Measurements from ENCODE around the gene SEC14L1. TPM values are rescaled to one million over a fixed set of nuclear protein-coding genes. Genes with fewer than 3 reads are reported as not detected.

Gene SEC14L1
- total and polyA plus RNA-seq, 4 donors, result 17.2 to 99.8 (median 49.2) TPM

GRCh38 chr17:77229786-77230435 is 89.1 kb downstream of the SEC14L1 start:
- peak; percentile 36 to 51 for DNase-seq
- ATAC-seq (ENCODE audit: low FRiP score), result no peak
- WGBS, 2 donors, result 92 to 94% methylated on average over 24 to 25 of the region's 25 CpGs
- Histone ChIP-seq H3K9me3 (ENCODE audit: control insufficient read depth, low read length) (no peaks in the 10 kb centered on the region), H3K4me1 (ENCODE audit: control insufficient read depth in 1 of 2, insufficient read depth in 2 of 2, low read length in 2 of 2) (no peaks in the 10 kb centered on the region), H3K27ac (ENCODE audit: low read depth in 1 of 2, low read length in 2 of 2) (no peak overlapping the region), H3K27me3 (ENCODE audit: control insufficient read depth in 1 of 2, insufficient read depth in 2 of 2, low read length in 1 of 2) (no peaks in the 10 kb centered on the region), H3K36me3 (ENCODE audit: control insufficient read depth in 1 of 2, insufficient read depth in 2 of 2, low read length in 1 of 2) (no peaks in the 10 kb centered on the region), H3K4me3 (ENCODE audit: low read length in 2 of 2) (no peak overlapping the region)
- intact Hi-C loops (cut with DNase I), result no loop called here

- H3K4me1 ChIP-seq (ENCODE audit: control insufficient read depth in 1 of 2, insufficient read depth in 2 of 2, low read length in 2 of 2), result no peaks in the 10 kb centered on the region
- H3K36me3 ChIP-seq (ENCODE audit: control insufficient read depth in 1 of 2, insufficient read depth in 2 of 2, low read length in 1 of 2), result no peaks in the 10 kb centered on the region
- no peak overlapping the region for H3K27ac ChIP-seq (ENCODE audit: low read depth in 1 of 2, low read length in 2 of 2)
- WGBS, 2 donors, result 91 to 94% methylated on average over 6 of the region's 6 CpGs
- no peak for ATAC-seq (ENCODE audit: low FRiP score)
- peak in 1 of 2 donors; percentile 43 for DNase-seq
- no peaks in the 10 kb centered on the region for H3K9me3 ChIP-seq (ENCODE audit: control insufficient read depth, low read length)
- H3K27me3 ChIP-seq (ENCODE audit: control insufficient read depth in 1 of 2, insufficient read depth in 2 of 2, low read length in 1 of 2), result no peaks in the 10 kb centered on the region
- H3K4me3 ChIP-seq (ENCODE audit: low read length in 2 of 2), result no peak overlapping the region
- intact Hi-C loops (cut with DNase I), result no loop called here
Observed at GRCh38 chr17:77230436-77230830, 89.7 kb downstream of the SEC14L1 start.

DNA sequence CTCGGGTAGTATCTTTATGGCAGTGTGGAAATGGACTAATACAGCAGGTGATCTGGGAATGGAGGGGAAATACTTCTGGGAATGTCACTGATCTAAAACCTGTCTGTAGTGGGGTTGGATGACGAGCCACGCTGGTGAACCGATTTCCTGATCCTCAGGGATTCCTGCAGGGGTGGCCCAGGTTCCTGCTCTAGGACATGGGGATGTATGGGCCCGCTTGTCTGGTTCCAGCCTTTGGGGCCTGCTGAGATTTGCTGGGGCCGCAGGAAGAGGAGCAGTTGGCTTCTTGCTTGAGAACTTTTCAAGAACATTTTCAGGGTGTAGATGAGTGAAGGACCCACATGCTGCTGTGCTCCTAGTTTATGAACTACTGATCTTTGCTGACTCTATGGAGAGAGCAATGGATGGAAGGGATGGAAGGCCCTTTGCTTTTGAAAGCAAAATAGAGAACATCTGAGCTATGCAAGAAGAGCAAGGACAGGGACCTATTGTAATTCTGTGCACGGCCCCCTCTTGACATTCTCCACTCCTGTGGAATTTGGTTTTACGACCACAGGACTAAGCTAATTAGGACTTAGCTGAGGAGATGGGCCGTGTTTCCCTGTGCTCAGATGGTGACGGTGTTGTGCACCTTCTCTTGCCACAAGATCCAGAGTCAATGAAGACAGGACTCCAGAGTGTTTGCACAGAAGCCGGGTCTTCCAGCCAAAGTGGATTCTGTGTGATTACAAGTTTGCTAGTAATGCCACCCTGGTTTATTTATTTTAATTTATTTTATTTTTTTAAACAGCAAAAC is 90.5 kb downstream of the SEC14L1 start:
- 94 to 95% methylated on average over 11 of the region's 11 CpGs for WGBS, 2 donors
- DNase-seq (peak in 1 of 2 donors; percentile 10), ATAC-seq (ENCODE audit: low FRiP score) (no peak)
- no peaks in the 10 kb centered on the region for H3K36me3 ChIP-seq (ENCODE audit: control insufficient read depth in 1 of 2, insufficient read depth in 2 of 2, low read length in 1 of 2)
- no peaks in the 10 kb centered on the region for H3K9me3 ChIP-seq (ENCODE audit: control insufficient read depth, low read length)
- no peak overlapping the region for H3K27ac ChIP-seq (ENCODE audit: low read depth in 1 of 2, low read length in 2 of 2)
- intact Hi-C loops (cut with DNase I), result no loop called here
- no peak overlapping the region for H3K4me3 ChIP-seq (ENCODE audit: low read length in 2 of 2)
- H3K27me3 ChIP-seq (ENCODE audit: control insufficient read depth in 1 of 2, insufficient read depth in 2 of 2, low read length in 1 of 2), result no peaks in the 10 kb centered on the region
- no peaks in the 10 kb centered on the region for H3K4me1 ChIP-seq (ENCODE audit: control insufficient read depth in 1 of 2, insufficient read depth in 2 of 2, low read length in 2 of 2)

DNA sequence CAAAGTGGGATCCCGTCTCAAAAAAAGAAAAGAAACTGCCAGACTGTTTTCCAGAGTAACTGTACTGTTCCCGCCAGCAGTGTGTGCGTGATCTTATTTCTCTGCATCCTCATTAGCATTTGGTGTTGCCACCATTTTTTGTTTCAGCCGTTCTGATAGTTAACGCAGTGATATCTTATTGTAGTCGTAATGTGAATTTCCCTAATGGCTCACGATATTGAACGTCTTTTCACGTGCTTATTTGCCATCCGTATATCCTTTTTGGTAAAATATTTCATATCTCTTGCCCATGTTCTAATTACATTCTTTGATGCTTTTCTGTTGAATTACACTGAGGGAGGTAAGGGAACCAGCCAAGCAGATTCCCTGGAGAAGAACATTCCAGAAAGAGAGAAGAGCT is 92.4 kb downstream of the SEC14L1 start:
- H3K36me3 ChIP-seq (ENCODE audit: control insufficient read depth in 1 of 2, insufficient read depth in 2 of 2, low read length in 1 of 2), result no peaks in the 10 kb centered on the region
- no peaks in the 10 kb centered on the region for H3K27me3 ChIP-seq (ENCODE audit: control insufficient read depth in 1 of 2, insufficient read depth in 2 of 2, low read length in 1 of 2)
- H3K4me1 ChIP-seq (ENCODE audit: control insufficient read depth in 1 of 2, insufficient read depth in 2 of 2, low read length in 2 of 2), result no peaks in the 10 kb centered on the region
- 96% methylated on average over 10 of the region's 10 CpGs for WGBS, 2 donors
- H3K9me3 ChIP-seq (ENCODE audit: control insufficient read depth, low read length), result no peaks in the 10 kb centered on the region
- DNase-seq (no peak), ATAC-seq (ENCODE audit: low FRiP score) (no peak)
- H3K4me3 ChIP-seq (ENCODE audit: low read length in 2 of 2), result no peak overlapping the region
- no peak overlapping the region for H3K27ac ChIP-seq (ENCODE audit: low read depth in 1 of 2, low read length in 2 of 2)
- intact Hi-C loops (cut with DNase I), result no loop called here

DNA sequence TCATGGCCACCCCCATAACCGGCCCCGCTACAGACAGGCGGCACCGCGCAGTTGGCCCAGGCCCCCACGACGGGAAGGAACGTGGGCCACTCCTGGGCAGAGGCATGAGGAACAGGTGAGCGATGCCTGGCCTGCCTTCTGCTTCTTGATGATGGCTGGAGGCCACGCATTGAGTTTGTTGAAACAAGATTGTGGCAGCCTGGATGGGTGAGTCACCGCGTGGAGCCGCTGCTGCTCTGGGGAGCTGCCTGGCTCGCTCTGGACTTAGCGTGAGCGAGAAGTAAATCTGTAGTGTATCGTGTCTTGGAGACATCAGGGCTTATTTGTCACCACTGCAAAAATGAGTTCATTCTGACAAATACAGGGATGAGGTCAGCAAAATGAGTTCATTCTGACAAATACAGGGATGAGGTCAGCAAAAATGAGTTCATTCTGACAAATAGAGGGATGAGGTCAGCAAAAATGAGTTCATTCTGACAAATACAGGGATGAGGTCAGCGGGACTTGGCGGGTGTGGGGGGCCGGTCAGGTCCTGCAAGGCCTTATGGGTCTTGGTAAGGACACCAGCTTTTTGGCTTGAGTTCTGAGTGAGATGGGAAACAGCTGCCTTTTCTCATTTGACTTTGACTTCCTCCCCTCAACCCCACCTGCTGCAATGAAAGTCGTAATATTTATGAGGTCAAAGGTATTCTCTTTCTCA is 93.0 kb downstream of the SEC14L1 start:
- no peaks in the 10 kb centered on the region for H3K27me3 ChIP-seq (ENCODE audit: control insufficient read depth in 1 of 2, insufficient read depth in 2 of 2, low read length in 1 of 2)
- ATAC-seq (ENCODE audit: low FRiP score) (no peak), DNase-seq (peak in 1 of 2 donors; percentile 78)
- no peak overlapping the region for H3K27ac ChIP-seq (ENCODE audit: low read depth in 1 of 2, low read length in 2 of 2)
- H3K36me3 ChIP-seq (ENCODE audit: control insufficient read depth in 1 of 2, insufficient read depth in 2 of 2, low read length in 1 of 2), result no peaks in the 10 kb centered on the region
- H3K9me3 ChIP-seq (ENCODE audit: control insufficient read depth, low read length), result no peaks in the 10 kb centered on the region
- H3K4me1 ChIP-seq (ENCODE audit: control insufficient read depth in 1 of 2, insufficient read depth in 2 of 2, low read length in 2 of 2), result no peaks in the 10 kb centered on the region
- 88 to 92% methylated on average over 21 of the region's 21 CpGs for WGBS, 2 donors
- intact Hi-C loops (cut with DNase I), result no loop called here
- no peak overlapping the region for H3K4me3 ChIP-seq (ENCODE audit: low read length in 2 of 2)

GRCh38 chr17:77234695-77235094 is 93.9 kb downstream of the SEC14L1 start:
- Histone ChIP-seq H3K27ac (ENCODE audit: low read depth in 1 of 2, low read length in 2 of 2) (peak overlapping the region; percentile 11 to 61), H3K9me3 (ENCODE audit: control insufficient read depth, low read length) (no peaks in the 10 kb centered on the region), H3K4me1 (ENCODE audit: control insufficient read depth in 1 of 2, insufficient read depth in 2 of 2, low read length in 2 of 2) (no peaks in the 10 kb centered on the region), H3K27me3 (ENCODE audit: control insufficient read depth in 1 of 2, insufficient read depth in 2 of 2, low read length in 1 of 2) (no peaks in the 10 kb centered on the region), H3K36me3 (ENCODE audit: control insufficient read depth in 1 of 2, insufficient read depth in 2 of 2, low read length in 1 of 2) (no peaks in the 10 kb centered on the region), H3K4me3 (ENCODE audit: low read length in 2 of 2) (no peak overlapping the region)
- DNase-seq (no peak), ATAC-seq (ENCODE audit: low FRiP score) (no peak)
- intact Hi-C loops (cut with DNase I), result no loop called here
- 91 to 93% methylated on average over 9 of the region's 9 CpGs for WGBS, 2 donors

DNA sequence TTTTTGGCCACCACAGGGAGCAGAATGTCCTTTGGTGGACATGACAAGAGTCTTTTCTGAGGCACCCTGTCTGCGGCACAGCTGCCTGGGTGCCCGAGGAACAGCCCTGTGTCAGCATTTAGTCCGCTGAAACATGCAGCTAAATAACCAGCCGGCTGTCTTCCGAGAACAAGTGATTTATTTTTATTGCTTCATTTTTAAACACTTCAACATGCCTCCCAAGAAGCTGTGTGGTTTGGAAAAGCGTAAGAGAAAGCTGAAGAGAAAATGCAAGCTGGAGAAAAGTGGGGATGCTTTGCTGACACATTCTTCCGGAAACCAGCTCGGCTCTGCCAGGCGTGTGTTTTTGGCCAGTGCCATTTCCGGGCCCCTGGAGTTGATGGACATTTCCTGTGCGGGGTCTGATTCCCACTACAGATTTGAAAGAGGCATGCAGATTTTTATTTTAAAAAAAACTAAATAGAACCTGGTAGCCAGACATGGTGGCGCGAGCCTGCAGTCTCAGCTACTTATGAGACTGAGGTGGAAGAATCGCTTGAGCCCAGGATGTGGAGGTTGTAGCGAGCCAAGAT is 94.7 kb downstream of the SEC14L1 start:
- no peaks in the 10 kb centered on the region for H3K4me1 ChIP-seq (ENCODE audit: control insufficient read depth in 1 of 2, insufficient read depth in 2 of 2, low read length in 2 of 2)
- intact Hi-C loops (cut with DNase I), result no loop called here
- no peaks in the 10 kb centered on the region for H3K36me3 ChIP-seq (ENCODE audit: control insufficient read depth in 1 of 2, insufficient read depth in 2 of 2, low read length in 1 of 2)
- DNase-seq, result peak; percentile 82 to 88
- H3K27me3 ChIP-seq (ENCODE audit: control insufficient read depth in 1 of 2, insufficient read depth in 2 of 2, low read length in 1 of 2), result no peaks in the 10 kb centered on the region
- no peaks in the 10 kb centered on the region for H3K9me3 ChIP-seq (ENCODE audit: control insufficient read depth, low read length)
- 3% methylated on average over 15 of the region's 15 CpGs for WGBS, 2 donors
- peak overlapping the region; percentile 40 to 46 for H3K4me3 ChIP-seq (ENCODE audit: low read length in 2 of 2)
- peak overlapping the region; percentile 11 to 61 for H3K27ac ChIP-seq (ENCODE audit: low read depth in 1 of 2, low read length in 2 of 2)
- ATAC-seq (ENCODE audit: low FRiP score), result peak; percentile 72

DNA sequence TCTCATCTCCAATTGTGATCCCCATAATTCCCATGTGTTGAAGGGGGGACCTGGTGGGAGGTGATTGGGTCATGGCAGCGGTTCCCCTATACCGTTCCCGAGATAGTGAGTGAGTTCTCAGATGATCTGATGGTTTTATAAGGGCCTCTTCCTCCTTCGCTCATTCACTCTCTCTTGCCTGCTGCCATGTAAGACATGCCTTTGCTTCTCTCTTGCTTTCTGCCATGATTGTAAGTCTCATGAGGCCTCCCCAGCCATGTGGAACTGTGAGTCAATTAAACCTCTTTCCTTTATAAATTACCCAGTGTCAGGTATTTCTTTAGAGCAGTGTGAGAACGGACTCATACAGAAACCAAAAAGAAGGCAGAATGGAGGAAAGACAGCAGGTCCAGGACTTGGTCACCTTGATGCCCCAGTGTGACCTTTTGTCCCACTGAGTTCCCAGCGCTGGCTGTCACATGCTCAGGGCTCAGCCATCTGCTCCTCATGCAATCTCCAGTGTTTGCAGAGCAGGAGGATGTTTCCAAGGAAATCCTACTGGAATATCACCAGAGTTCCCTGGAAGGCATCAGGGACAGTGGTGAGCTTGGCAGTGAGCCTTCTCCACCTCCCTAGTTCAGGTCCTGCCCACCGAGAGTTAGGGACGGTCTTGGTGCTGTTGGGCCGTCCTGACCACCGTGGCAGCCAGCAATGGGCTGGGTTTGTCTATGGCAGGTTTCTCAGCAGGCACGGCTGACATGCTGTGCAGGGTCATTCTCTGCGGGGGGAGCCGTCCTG is 96.7 kb downstream of the SEC14L1 start:
- 87 to 94% methylated on average over 13 of the region's 13 CpGs for WGBS, 2 donors
- H3K4me1 ChIP-seq (ENCODE audit: control insufficient read depth in 1 of 2, insufficient read depth in 2 of 2, low read length in 2 of 2), result no peaks in the 10 kb centered on the region
- no peak overlapping the region for H3K27ac ChIP-seq (ENCODE audit: low read depth in 1 of 2, low read length in 2 of 2)
- peak in 1 of 2 donors; percentile 36 for DNase-seq
- no peaks in the 10 kb centered on the region for H3K27me3 ChIP-seq (ENCODE audit: control insufficient read depth in 1 of 2, insufficient read depth in 2 of 2, low read length in 1 of 2)
- intact Hi-C loops (cut with DNase I), result no loop called here
- H3K36me3 ChIP-seq (ENCODE audit: control insufficient read depth in 1 of 2, insufficient read depth in 2 of 2, low read length in 1 of 2), result no peaks in the 10 kb centered on the region
- ATAC-seq (ENCODE audit: low FRiP score), result no peak
- no peak overlapping the region for H3K4me3 ChIP-seq (ENCODE audit: low read length in 2 of 2)
- H3K9me3 ChIP-seq (ENCODE audit: control insufficient read depth, low read length), result no peaks in the 10 kb centered on the region
